Fibroblast of villous mesenchyme (primary cell): ENCODE data around the gene RPS16. TPM values are rescaled to one million over a fixed set of nuclear protein-coding genes. Genes with fewer than 3 reads are reported as not detected.

Experiments used
- DNase-seq: peaks from one replicate; pipeline ENCODE4 v3.0.0-alpha.2; 2010; ENCODE audit warnings: low read depth
- H3K4me3 ChIP-seq: 2 replicates; pipeline ENCODE4 v1.5.1; 2011; ENCODE audit warnings: low read depth, mild to moderate bottlenecking, low read length
- CTCF ChIP-seq: IDR thresholded peaks from 2 replicates; pipeline ENCODE4 v1.5.1; 2012; ENCODE audit warnings: low read depth, mild to moderate bottlenecking, low read length; ENCODE audit not compliant: insufficient read depth
- total RNA-seq: library from RNA; depleted of rRNA; stranded (reverse); fragments of >200 nt; gene quantifications from 2 replicates; pipeline ENCODE4 v1.2.3, GENCODE V29; 2012

The RPS16 gene
- total RNA-seq, 1 donor, result 43.2 TPM

- no peak for DNase-seq
- TF ChIP-seq CTCF, result no peak
- peak overlapping the region; percentile 88 for H3K4me3 ChIP-seq
Observed at GRCh38 chr19:39405958-39406655, 29.6 kb downstream of the RPS16 start.

DNA sequence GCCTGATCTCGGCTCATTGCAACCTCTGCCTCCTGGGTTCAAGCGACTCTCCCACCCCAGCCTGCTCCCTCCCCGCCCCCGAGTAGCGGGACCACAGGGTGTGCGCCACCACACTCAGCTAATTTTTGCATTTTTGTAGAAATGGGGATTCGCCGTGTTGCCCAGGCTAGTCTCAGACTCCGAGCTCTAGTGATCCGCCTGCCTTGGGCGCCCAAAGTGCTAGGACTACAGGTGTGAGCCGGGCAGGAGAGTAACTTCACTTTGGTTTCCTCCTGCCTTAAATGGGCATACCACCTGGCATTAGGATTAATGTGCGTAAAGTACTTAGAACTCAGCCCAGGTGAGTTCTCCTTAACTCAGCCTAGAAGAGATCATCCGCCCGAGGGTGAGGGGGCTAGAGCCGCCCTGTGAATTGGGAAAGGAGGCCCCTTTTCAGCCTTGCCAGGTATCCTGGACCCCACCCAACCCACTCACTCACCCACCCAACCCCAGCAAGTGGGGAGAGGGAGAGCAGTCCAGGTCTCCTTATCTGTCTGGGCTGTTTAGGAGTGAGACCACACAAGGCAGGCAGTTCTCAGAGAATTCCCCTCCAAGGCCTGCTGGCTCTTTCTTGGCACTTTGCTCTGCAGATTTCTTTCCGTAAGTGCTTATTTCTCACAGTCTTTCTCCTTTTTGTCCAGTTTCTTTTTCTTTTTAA is 30.3 kb downstream of the RPS16 start:
- TF ChIP-seq CTCF, result no peak
- no peak for DNase-seq
- no peak overlapping the region for H3K4me3 ChIP-seq

GRCh38 chr19:39403331-39404312 is 32.1 kb downstream of the RPS16 start:
- TF ChIP-seq CTCF, result no peak
- peak; percentile 100 for DNase-seq
- peak overlapping the region; percentile 44 for H3K4me3 ChIP-seq

- peak; percentile 94 for DNase-seq
- no peak for TF ChIP-seq CTCF
- H3K4me3 ChIP-seq, result peak overlapping the region; percentile 44
Observed at GRCh38 chr19:39402346-39403300, 33.1 kb downstream of the RPS16 start.

DNA sequence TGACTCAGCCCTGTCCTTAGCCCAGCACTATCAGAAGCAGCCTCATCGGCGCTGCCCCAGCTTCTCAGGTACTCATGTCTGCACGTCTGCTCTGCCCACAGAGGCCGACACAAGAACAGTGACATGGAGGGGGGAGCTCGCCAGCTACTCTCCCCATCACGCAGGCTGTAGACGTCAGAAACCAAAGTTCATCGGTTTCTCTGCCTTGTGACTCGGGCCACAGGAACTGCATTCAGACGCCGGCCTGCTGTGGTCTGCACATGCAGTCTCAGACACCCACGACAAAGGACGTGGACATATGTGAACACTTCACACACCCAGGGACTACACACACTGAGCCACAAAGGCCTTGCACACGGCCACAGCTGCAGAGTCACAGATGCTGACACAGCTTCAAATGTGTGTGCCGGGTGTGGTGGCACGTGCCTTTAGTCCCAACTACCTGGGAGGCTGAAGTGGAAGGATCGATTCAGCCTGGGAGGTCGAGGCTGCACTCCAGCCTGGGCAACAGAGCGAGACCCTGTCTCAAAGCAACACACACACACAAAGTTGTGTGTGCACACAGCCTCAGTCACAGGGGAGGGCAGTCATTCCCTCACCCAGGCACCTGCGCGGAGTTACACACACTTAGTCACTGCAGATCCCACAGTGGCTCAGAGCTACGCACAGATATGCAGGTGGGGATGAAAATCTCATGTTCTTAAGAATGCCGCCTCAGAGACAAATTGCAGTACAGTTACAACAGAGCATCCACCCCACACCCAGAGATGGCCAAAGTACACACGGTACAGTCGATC is 34.0 kb downstream of the RPS16 start:
- H3K4me3 ChIP-seq, result no peak overlapping the region
- DNase-seq, result peak; percentile 85
- no peak for TF ChIP-seq CTCF
